ENCODE results near the gene KIF2C.
"Not testable (repeated sequence)": the region's sequence is repeated elsewhere in the genome, so short reads cannot be mapped to it uniquely, and the experiment has no call there.

KIF2C gene

DNA sequence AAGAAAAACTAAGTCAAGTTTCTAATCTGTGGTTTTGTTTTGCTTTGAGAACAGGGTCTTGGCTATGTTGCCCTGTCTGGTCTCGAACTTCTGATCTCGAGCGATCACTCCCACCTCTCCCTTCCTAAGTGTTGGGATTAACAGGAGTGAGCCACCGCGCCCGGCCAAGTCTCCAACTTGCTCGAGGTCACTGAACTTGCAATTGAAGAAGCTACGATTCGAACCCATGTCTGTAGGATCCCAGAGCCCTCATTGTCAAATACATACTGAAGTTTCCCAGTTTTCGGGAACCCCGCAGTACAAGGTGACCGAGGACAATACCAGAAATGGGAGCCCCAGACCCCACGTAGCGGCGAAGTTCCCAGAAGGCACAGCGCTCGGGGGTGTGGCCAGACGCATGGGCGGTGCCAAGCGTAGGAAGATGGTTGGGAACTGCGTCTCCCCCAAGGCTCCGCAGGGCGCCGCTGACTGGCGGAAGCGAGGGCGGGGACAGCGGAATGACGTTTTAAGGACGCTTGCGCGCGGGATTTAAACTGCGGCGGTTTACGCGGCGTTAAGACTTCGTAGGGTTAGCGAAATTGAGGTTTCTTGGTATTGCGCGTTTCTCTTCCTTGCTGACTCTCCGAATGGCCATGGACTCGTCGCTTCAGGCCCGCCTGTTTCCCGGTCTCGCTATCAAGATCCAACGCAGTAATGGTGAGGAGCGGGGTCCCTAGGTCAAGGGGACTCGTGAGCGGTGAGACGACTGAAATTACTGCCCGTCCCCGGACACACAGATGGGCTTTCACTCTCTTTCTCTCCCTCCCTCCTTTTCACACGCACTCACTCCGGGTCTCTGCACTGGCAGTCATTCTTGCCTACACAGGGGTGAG, at the start of gene KIF2C:
Gene KIF2C, plus strand, starts transcription at position 531 of the 872 bp plus-strand sequence. Its CDS starts 96 bp downstream, at position 627.
- peak; percentile 97 for DNase-seq (ENCODE audit: low spot score)

DNA sequence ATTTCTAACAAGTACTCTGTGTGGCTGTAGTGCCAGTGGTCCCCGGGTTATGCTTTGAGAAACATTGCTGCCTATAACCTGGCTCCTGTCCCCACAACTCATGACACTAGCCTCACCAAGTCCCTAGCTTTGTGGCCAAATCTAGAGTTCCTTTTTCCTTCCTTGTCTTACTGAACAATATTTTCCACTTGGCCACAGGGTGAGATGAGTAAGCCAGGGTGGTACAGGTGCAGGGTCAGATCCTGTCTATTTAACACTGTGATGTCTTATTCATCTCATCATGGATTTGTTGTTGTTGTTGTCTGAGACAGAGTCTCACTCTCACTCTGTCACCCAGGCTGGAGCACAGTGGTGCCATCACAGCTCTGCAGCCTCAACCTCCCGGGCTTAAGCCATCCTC, 46.5 kb upstream of the KIF2C start:
- no peak for DNase-seq (ENCODE audit: low spot score)

DNA sequence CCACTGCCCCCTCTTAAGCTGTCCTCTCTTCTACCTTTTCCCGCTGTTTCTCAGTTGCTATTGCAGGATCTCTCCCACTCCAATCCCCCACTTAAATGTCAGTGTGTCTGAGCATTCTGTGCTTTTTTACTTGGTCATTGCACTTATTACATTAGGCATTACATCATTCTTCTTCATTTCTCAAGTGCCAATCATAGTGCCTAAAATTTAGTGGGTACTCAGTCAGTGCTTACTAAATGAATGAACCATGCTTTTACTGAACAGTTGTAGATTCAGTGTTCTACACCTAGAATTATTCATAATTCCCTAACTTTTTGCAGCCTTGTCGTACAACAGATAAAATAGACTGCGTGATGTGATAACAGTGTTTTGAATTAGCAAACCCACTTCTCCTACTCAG, 45.7 kb upstream of the KIF2C start:
- no peak for DNase-seq (ENCODE audit: low spot score)

DNA sequence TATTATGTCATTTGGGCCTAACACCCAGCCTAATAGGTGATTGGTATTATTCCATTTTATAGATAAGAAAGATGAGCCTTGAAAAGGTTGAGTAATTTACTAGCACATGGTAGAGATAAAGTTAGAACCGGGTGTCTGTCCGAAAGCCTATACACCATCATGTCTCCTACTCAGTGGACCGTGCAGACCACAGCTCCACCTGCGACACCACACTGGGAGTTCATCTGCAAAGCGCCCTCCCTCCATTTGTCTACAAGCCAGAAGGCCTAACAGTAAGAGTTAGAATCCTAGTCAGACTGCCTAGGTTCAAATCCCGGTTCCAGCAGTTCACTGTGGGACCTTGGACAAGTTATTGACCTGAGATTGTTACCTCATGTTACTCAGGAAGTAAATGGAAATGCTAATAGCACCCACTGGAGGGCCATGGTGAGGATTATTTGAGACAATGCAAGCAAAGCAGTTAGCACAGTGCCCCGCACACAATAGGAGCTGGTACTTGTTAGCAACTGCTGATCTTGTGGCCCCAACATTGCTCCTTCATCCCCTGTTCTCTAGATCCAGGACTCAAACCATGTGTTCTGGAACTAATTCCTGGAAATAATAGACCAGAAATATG, 44.7 kb upstream of the KIF2C start:
- DNase-seq (ENCODE audit: low spot score) = no peak

DNA sequence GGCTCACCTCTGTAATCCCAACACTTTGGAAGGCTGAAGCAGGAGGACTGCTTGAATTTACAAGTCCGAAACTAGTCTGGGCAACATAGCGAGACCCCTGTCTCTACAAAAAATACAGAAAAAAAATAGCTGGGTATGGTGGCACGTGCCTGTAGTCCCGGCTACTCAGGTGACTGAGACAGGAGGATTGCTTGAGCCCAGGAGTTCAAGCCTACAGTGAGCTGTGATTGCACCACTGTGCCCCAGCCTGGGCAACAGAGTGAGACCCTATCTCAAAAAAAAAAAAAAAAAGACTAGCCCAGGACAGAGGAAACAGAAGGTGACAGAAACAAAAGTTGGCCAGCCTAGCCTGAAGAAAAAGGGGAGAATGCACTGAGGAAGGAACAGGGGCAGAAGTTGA, 44.0 kb upstream of the KIF2C start:
- no peak for DNase-seq (ENCODE audit: low spot score)

DNA sequence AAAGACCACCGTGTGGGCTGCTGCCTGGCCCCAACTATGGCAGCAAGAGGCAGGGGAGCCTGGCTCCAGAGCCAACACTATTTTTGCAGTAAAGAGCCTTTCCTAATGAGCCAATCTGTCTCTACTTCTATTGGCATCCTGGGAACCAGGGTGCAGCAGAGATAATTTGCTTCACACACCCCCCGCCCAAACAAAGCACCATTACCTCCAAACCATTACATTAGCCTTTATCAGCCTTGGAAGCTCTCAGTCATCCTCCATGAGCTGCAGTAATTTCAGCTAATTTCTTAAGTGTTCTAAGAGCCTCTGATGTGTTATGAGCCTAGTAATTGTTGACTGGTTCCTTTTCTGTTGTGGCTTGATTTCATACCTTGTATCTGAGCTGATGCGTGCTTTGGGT, 43.5 kb upstream of the KIF2C start:
- no peak for DNase-seq (ENCODE audit: low spot score)

DNA sequence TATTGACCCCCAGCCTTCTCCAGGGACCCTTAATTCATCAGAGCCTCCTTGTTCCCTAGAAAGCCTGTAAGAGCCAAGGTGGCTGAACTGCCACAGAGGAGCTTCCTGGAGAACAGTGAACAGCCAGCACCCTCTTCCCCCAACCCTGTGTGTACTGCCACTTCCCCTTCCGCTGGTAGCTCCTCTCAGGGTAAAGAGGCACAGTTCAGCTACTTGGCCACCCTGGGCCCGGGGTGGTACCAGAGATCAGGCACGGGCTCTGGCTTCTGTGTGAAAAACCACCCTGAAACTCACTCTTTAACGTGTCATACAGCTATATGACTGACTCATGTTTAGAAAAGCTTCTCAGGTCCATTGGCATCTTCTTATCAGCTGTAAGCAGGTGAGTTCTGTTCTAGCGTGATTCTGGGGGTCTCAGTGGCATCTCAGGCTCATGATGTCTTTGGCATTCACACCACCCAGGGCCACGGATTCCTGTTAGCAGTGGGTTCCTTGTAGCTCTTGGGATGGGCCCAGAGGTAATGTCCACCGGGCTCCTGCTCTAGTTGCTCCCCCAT, 42.8 kb upstream of the KIF2C start:
- DNase-seq (ENCODE audit: low spot score) = no peak

DNA sequence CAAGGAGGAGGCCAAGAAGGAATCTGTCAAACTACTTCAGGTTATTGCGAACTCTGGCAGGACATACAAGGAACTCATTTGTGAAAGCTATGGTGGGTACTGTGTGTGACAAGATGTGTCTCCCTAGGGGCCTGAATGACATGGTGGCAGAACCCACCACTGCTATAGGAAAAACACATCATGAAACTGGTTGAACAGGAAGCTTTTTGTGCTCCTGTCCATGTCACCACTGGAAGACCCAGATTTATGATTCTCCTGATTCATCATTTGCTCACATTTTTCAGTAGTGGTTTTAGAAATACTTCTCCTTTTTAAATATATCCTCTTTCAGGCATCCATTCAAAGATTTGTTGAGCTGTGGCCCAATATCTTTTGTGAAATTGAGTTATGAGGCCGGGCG, 41.5 kb upstream of the KIF2C start:
- DNase-seq (ENCODE audit: low spot score) = no peak

DNA sequence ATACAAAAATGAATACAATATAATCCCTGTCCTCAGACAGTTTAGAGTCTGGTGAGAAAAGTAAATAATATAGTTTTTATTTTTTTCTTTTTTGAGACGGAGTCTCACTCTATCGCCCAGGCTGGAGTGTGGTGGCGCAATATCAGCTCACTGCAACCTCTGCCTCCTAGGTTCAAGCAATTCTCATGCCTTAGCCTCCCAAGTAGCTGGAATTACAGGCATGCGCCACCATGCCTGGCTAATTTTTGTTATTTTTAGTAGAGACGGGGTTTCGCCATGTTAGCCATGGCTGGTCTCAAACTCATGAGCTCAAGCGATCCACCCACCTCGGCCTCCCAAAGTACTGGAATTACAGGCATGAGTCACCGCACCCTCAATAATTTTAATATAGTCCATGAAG, 40.3 kb upstream of the KIF2C start:
- DNase-seq (ENCODE audit: low spot score) = not testable (repeated sequence)

DNA sequence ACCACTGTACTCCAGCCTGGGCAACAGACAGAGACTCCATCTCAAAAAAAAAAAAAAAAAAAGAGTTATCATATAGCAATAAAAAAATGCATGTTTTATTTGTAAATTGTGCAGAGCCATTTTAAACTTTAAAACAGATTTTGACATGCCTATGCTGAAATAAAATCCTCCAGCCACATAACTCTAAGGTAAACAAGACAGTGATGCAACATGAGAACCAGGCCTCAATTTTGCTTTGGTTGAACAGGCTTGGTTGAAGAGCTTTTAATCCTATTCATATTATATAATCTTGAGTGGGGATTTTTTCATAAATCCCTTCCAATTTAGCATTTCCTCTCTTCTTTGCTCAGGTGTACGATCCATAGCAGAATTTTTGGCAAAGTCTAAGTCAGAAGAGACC, 39.1 kb upstream of the KIF2C start:
- DNase-seq (ENCODE audit: low spot score) = no peak

DNA sequence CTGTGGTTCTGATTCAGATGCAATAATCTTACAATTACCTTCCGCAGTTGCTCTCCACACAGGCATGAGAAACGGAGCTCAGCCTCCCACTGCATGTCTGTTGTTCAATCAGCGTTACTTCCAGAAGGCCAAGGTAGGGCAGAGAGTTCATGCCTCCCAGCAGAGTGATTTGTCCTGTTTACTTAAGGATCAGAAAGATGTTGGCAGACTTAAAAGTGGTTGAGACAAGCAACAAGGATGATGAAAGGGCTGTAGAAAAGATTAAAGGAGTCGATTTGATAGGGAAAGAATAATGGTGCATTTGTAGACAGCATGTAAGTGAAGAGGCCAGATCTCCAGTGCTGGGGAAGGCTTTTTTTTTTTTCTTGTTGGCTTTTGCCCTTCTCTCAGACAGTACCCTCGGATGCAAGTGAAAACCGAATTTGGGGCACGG, 38.5 kb upstream of the KIF2C start:
- no peak for DNase-seq (ENCODE audit: low spot score)

DNA sequence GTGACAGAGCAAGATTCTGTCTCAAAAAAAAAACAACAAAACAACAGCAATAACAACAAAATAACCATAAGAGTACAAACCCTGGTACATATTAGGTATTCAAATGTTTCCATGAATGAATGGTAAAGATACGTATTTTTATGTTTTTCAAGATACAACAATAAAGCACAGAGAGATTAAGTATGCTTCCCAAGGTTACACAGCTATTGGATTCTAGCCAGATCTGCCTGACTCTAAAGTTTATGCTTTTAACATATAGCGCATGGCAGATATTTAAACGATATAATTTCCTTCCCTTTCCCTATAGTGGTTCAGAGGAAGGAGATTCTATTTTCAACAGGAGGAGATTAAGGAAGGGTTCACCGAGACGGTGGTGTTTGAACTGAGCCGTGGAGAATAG, 34.2 kb upstream of the KIF2C start:
- no peak for DNase-seq (ENCODE audit: low spot score)

DNA sequence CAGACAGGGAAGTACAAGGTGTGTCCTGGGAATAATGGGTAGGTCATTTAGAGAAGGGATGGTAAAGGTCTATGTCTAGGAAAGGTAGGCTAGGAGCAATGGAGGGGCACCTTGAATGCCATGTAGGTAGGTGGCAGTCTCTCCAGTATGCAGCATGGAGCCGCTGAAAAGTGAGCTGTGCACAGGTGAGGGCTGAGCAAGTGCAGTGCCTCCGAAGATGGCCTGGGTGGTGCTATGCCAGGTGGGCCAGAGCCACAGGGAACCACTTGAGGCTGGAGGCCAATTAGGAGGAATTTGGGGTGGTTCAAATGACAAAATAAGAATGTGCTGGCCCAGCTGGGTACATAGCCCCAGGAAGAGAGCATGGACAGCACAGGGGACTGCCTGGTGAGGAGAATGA, 33.7 kb upstream of the KIF2C start:
- no peak for DNase-seq (ENCODE audit: low spot score)

DNA sequence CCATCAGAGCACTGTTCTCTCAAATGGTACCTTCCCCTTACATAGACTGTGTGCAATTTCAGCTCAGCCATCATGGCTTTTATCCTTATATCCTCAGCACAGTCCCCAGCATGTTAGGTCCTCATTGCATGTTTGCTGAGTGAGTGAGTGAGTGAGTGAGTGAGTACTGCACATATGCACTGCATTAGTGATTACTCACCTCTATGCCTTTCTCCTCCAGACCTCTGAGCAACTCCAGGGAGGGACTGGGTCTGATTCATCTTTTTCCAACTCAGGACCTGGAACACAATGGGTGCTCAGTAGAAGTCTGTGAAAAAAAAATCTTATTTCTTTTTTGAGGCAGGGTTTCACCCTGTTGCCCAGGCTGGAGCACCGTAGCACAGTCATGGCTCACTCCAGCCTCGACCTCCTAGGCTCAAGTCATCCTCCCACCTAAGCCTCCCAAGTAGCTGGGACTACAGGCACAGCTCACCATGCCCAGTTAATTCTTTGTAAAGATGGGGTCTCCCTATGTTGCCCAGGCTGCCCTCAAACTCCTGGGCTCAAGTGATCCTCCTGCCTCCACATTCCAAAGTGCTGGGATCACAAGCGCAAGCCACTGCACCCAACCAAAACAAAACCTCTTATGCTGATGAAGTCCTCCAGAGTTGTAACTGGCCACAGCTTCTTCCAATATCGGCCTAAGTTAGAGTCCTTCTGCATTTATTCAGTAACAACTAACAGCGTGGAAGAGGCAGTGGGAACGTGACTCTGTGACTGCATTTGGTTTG, 32.3 kb upstream of the KIF2C start:
- no peak for DNase-seq (ENCODE audit: low spot score)

DNA sequence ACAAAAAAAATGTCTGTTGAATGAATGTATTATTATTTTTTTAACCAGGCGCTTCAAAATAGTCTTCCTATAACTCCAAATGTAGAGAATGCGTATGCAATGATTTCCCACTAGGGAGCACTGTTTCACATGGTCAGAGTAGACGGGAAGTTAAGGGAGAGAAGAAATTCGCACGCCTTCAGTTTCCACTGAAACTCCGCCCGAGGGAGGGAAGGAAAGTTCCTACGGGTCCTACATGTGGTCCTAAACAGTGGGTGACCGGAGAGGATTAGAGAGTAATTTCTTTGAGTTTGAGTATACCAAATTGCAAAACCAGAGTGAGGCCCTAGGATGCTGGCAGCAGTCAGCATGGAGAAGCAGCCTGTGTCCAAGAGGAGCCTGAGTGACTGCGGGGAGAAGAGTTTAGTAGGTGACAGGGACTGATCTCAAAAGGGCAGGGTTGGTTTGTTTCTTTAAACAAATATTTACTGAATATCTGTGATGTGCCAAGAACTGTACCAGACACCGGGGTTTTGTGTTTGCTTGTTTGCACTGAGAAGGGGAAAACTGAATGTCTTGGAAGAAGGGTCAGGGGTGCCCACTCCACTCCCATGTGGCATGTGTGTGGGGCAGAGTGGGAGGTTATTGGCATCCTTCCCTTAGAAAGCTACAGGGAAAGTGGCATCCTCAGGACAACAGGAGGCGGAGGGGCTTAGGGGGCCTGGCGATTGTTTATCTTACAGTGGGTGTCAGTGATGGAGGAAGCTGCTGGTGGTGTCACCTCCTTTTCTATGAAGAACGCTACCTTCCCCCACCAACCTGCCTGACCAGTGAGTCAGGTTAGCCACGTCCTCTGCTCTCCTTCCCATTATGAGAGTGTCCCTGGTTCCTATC, 31.4 kb upstream of the KIF2C start:
- DNase-seq (ENCODE audit: low spot score) = peak; percentile 36

DNA sequence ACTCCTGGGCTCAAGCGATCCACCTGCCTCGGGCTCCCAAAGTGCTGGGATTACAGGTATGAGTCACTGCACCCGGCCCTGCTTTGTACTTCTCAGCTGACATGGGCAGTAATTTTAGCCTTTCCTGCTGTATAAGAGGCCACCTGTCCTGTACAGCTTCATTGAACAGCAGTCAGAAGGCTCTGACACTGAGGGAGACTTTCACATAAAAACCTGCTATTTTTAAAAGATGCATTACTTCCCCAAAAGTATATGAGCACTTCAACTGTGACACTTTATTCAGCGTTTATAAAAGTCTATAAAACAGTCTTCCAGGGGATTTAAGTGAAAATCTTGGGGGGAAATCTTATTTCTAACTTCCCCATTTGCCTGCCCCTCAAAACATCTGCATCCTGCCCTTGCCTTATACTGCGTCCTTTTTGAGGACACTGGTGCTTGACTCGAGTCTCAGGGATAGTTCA, 26.3 kb upstream of the KIF2C start:
- DNase-seq (ENCODE audit: low spot score) = no peak

DNA sequence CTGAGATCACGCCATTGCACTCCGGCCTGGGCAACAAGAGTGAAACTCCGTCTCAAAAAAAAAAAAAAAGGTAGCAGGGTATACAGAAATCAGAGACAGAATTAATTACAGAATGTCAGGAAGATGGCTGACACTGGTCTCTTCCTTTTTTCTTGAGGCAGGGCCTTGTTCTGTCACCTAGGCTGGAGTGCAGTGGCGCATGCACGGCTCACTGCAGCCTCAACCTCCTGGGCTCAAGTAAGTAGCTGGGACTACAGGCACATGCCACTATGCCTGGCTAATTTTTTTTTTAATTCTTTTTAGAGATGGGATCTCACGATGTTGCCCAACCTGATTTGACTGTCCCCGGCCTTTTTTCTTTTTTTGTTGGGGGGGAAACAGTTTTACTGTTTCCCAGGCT, 25.1 kb upstream of the KIF2C start:
- DNase-seq (ENCODE audit: low spot score) = no peak

DNA sequence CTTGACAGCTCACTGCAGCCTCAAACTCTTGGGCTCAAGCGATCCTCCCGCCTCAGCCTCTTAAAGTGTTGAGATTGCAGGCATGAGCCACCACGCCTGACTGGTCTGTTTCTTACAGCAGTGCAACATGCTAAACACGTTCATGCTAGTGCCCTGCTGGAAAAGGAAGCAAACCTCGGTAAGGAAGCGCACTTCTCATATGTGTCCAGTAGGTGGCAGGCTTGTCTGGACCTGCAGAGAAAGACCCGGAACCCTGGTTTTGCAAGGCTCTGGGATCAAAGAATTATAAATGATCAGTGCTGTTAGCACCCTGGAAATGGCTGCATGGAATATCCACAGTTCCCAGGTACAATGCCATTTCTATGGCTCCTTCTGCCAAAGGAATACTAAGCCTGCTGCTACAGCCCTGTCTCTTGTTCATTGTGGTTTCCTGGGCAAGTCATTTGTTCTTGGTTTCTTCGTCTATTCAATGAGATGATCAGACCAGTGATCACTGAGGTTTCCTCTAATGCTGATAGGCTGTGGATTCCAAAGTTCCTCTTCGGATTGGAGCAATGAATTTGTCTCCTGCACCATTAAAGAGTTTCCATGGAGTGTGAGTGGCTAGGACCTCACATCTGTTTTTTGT, 24.6 kb upstream of the KIF2C start:
- peak; percentile 77 for DNase-seq (ENCODE audit: low spot score)

DNA sequence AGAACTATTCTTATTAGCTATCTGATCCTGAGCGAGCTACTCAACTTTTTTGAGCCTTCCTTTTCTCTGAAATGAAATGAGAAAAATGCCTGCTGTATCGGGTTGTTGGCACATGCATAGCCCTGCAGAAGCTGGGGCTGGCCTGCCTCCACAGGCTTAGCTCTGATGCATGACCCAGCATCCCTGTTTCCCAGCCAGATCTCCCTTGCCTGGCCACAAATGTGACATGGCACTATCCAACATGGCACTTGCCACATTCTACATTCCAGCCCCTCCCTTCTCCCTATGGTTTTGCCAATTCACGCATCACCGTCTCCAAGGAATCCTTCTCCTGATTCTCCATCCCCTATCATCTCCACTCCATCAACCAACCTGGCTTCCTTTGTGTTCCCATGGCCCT, 22.5 kb upstream of the KIF2C start:
- DNase-seq (ENCODE audit: low spot score) = no peak

DNA sequence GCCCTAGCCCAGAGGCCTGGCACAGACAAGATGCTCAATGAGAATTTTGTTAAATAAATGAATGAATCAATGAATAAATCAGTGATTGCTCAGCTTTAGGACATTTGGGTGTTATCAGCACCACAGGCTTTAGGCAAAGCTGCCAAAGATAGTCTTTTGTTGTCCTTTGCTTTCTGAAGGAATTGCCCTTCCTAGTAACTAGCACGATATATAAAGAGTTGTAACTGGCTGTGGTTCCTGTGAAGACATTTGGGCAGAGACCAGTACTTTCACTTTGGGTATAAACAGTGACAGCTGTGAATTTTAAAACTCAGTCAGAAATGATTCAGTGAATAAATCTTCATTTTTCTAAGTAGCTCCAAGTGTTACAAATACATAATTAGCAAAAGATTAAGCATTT, 22.0 kb upstream of the KIF2C start:
- no peak for DNase-seq (ENCODE audit: low spot score)

DNA sequence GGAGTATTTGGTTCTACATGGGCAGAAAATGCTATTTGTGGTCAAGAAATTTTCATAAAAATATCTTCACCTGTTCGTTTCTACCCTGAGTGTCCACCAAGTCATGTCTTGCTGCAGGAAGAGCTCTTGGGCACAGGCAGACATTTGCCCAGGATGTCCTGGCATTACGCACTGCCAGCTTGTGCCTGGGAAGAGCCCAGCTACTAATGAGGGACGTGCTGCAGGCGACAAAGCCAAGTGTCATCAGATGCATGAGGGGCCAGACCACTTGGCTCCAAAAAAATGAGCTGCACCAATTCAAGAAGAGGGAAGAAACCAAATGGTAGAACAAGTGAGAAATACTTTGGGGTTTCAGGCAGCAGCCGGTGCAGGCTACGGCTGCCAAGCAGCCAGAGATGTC, 21.5 kb upstream of the KIF2C start:
- no peak for DNase-seq (ENCODE audit: low spot score)
